Activated CD4-positive, CD25-positive, alpha-beta regulatory T cell (primary cell): ENCODE results near the gene TRERF1.

Source experiments
- DNase-seq, 4 experiments: peaks; one replicate each; lab custom pipeline; 2025; lab: John Stamatoyannopoulos, UW

Gene TRERF1

DNA sequence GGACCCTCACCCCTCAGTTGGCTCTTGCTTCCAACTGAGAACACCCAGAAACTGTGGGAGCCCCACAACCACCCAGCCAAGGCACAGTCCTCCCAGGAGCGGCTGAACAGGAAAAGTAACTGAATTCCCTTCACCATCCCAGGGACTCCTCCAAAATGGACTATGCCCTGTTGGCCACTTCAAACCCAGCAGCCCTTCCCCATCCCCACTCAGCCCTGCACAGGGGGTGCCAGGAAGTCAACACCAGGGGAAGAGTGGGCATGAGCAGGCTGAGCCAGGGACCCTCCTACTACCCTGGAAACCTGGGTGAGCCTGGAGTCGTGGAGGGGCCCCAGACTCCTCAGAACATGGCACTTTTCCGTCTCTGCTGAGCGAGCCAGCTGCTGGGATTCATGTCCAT is 267.3 kb downstream of the TRERF1 start:
- DNase-seq = no peak

DNA sequence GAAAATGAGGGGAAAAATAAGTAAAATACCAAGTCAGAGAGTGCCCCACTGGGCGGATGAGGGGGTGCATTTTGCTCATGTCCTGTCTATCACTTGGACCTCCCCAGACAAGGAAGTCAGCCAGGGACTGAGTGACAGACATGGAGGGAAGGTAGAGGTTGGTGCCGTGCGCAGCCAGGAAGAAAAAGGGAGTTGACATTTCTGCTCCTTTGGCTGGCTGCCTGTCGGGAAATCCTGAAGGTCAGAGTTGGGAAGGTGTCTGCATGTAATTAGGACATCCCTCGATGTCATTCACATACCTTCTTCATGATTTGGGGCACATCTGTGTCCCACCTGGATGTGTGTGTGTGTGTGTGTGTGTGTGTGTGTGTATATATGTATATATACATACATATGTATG is 269.6 kb downstream of the TRERF1 start:
- DNase-seq = no peak

DNA sequence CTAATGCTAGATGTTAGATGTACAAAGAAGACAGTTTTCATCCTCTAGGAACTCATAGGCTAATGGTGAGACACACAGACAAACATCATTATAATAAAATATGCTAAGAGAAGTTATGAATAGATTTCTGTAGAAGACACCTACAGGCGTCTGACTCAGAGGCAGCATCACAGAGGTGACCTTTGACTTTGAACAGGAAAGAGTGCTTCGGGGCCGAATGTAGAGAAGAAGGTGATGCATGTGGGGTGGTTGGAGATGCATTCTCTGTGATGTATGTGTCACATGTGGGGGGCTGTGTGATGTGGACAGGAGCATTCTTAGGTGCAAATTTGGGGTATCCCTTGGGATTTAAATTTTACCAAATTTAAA is 271.8 kb downstream of the TRERF1 start:
- DNase-seq = no peak

GRCh38 chr6:42179261-42179944 is 272.3 kb downstream of the TRERF1 start:
- DNase-seq = no peak

GRCh38 chr6:42177514-42178364 is 274.0 kb downstream of the TRERF1 start:
- DNase-seq = no peak

DNA sequence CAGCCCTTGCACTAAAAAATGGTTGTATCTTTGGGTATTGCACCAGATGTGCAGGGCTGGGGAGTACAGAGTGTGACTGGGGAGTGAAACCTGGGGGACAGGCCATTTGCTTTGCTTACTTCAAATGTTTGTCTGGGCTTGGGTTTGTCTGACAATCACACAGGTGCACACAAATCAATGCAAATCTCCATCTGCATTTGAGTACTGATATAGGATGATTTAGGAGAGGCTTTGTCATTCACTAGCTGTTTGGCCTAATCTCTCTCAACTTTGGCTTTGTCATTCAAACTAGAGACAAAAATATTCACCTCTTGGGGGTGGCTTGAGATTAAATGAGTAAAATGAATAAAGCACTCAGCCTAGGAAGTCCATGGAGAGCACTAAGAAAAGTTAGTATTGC is 274.7 kb downstream of the TRERF1 start:
- DNase-seq = no peak

DNA sequence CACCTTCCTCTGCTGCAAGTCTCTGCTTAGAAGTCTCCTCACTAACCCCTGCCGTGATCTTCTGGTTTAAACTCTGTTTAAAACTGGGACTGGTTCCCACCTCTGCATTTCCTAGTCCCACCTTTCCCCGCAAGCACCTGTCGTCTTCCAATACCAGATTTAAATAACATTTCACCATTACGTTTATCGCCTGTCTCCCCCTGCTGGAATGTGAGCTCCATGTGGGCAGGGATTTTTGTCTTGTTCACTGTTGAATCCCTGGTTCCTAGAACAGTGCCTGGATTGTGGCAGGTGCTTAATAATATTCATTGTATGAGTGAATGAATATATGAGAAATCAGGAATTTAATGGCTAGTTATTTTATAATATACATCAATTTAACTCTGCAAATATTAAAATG is 275.9 kb downstream of the TRERF1 start:
- no peak for DNase-seq
